ENCODE results near the gene SLC4A1AP. TPM values are rescaled to one million over a fixed set of nuclear protein-coding genes. Genes with fewer than 3 reads are reported as not detected.
A peak's percentile ranks its signal among the peaks of the same experiment; 100 is the strongest.

The SLC4A1AP gene
- total RNA-seq, 1 donor, result 27.9 TPM

GRCh38 chr2:27720004-27720551 is 56.4 kb downstream of the SLC4A1AP start:
- Histone ChIP-seq H3K4me3 (ENCODE audit: insufficient read depth, low read length) (no peak overlapping the region), H3K27me3 (ENCODE audit: insufficient read depth, low read length) (no peaks in the 10 kb centered on the region), H3K27ac (ENCODE audit: low read depth, low read length) (peak overlapping the region; percentile 76), H3K36me3 (ENCODE audit: insufficient read depth, low read length) (no peaks in the 10 kb centered on the region), H3K9me3 (ENCODE audit: low read depth, low read length) (no peaks in the 10 kb centered on the region), H2AFZ (ENCODE audit: low read length) (no peak overlapping the region), H3K4me2 (ENCODE audit: insufficient read depth, low read length) (peak overlapping the region; percentile 7), H4K20me1 (ENCODE audit: insufficient read depth, low read length) (no peaks in the 10 kb centered on the region), H3K79me2 (ENCODE audit: insufficient read depth, low read length) (no peaks in the 10 kb centered on the region), H3K4me1 (ENCODE audit: insufficient read depth, low read length) (peaks cover 36% of the 10 kb centered on the region)
- peak; percentile 98 for DNase-seq (ENCODE audit: insufficient read length, low spot score, missing footprints)
- no peak for TF ChIP-seq CTCF (IDR thresholded peaks at IDR 0.05; ENCODE audit: extremely low read depth, low read depth, low read length)

DNA sequence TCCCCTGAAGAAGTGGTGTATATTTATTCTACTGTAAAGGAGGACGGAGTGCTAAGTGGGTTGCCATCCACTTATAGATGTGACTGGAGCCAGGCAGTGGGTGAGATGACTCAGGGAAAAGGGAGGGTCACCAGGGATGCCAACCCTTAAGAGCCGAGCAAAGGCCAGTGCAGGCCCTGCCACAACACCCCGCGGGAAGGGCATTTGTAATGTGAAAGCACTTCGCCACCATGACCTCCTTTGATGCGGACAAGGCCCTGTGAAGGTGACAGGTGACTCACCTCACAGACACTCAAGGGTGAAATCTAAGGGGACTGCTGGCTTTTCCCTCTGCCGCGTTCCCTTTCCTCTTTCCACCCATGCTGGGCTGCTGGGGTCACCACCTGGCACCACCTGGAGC is 57.6 kb downstream of the SLC4A1AP start:
- Histone ChIP-seq H3K36me3 (ENCODE audit: insufficient read depth, low read length) (no peaks in the 10 kb centered on the region), H2AFZ (ENCODE audit: low read length) (no peak overlapping the region), H3K27me3 (ENCODE audit: insufficient read depth, low read length) (no peaks in the 10 kb centered on the region), H3K4me1 (ENCODE audit: insufficient read depth, low read length) (peaks cover 39% of the 10 kb centered on the region), H3K4me3 (ENCODE audit: insufficient read depth, low read length) (no peak overlapping the region), H3K79me2 (ENCODE audit: insufficient read depth, low read length) (no peaks in the 10 kb centered on the region), H3K4me2 (ENCODE audit: insufficient read depth, low read length) (no peak overlapping the region), H3K9me3 (ENCODE audit: low read depth, low read length) (no peaks in the 10 kb centered on the region), H4K20me1 (ENCODE audit: insufficient read depth, low read length) (no peaks in the 10 kb centered on the region), H3K27ac (ENCODE audit: low read depth, low read length) (peak overlapping the region; percentile 53)
- no peak for TF ChIP-seq CTCF (IDR thresholded peaks at IDR 0.05; ENCODE audit: extremely low read depth, low read depth, low read length)
- peak; percentile 73 for DNase-seq (ENCODE audit: insufficient read length, low spot score, missing footprints)

- H3K4me2 ChIP-seq (ENCODE audit: insufficient read depth, low read length), result no peak overlapping the region
- no peak for TF ChIP-seq CTCF (IDR thresholded peaks at IDR 0.05; ENCODE audit: extremely low read depth, low read depth, low read length)
- H3K4me1 ChIP-seq (ENCODE audit: insufficient read depth, low read length), result peaks cover 39% of the 10 kb centered on the region
- no peaks in the 10 kb centered on the region for H3K27me3 ChIP-seq (ENCODE audit: insufficient read depth, low read length)
- DNase-seq (ENCODE audit: insufficient read length, low spot score, missing footprints), result no peak
- no peaks in the 10 kb centered on the region for H4K20me1 ChIP-seq (ENCODE audit: insufficient read depth, low read length)
- no peaks in the 10 kb centered on the region for H3K9me3 ChIP-seq (ENCODE audit: low read depth, low read length)
- no peaks in the 10 kb centered on the region for H3K79me2 ChIP-seq (ENCODE audit: insufficient read depth, low read length)
- peak overlapping the region; percentile 53 for H3K27ac ChIP-seq (ENCODE audit: low read depth, low read length)
- no peak overlapping the region for H2AFZ ChIP-seq (ENCODE audit: low read length)
- no peak overlapping the region for H3K4me3 ChIP-seq (ENCODE audit: insufficient read depth, low read length)
- no peaks in the 10 kb centered on the region for H3K36me3 ChIP-seq (ENCODE audit: insufficient read depth, low read length)
These were observed 58.3 kb downstream of the SLC4A1AP start for GRCh38 chr2:27721884-27722485.

DNA sequence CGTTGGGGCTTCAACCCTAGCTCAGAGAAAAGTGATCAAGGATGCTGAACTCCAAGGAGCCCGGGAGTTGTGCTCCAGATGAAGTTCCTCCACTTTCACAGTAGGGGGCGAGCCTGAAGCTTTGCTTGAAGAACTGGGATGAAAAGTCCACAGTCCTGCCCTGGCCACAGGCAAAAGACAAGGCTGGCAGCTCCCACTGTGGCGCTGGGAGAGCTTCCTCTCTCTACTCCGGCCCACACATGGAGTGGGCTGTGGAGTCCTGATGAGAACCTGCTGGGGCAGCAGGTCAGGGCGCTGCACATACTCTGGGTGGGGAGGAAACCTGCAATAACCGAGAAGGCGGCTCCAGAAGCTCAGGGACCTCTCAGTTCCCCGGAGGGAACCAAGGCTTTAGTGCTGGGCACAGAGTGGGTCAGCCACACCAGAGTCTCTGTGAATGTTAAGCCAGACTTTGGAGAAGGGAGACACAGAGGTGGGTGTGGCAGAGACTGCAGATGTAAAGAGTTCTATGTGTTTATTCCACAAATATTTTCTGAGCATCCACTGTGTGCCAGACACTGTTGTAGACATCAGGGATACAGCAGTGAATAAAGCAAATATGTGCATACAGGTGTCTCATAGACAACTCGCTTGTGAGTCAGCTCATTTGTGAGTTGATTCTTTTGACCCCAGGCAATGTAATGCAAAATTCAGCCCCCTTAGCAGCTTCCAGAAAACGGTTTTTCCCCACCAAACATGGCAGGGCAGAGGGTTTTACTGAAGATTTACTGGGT is 59.9 kb downstream of the SLC4A1AP start:
- peaks cover 39% of the 10 kb centered on the region for H3K4me1 ChIP-seq (ENCODE audit: insufficient read depth, low read length)
- TF ChIP-seq CTCF (IDR thresholded peaks at IDR 0.05; ENCODE audit: extremely low read depth, low read depth, low read length), result peak; percentile 87
- DNase-seq (ENCODE audit: insufficient read length, low spot score, missing footprints), result peak; percentile 90
- H3K79me2 ChIP-seq (ENCODE audit: insufficient read depth, low read length), result no peaks in the 10 kb centered on the region
- H3K4me3 ChIP-seq (ENCODE audit: insufficient read depth, low read length), result no peak overlapping the region
- no peaks in the 10 kb centered on the region for H4K20me1 ChIP-seq (ENCODE audit: insufficient read depth, low read length)
- H2AFZ ChIP-seq (ENCODE audit: low read length), result peak overlapping the region; percentile 66
- H3K4me2 ChIP-seq (ENCODE audit: insufficient read depth, low read length), result no peak overlapping the region
- no peak overlapping the region for H3K27ac ChIP-seq (ENCODE audit: low read depth, low read length)
- H3K27me3 ChIP-seq (ENCODE audit: insufficient read depth, low read length), result no peaks in the 10 kb centered on the region
- no peaks in the 10 kb centered on the region for H3K9me3 ChIP-seq (ENCODE audit: low read depth, low read length)
- no peaks in the 10 kb centered on the region for H3K36me3 ChIP-seq (ENCODE audit: insufficient read depth, low read length)
